ENCODE results near the gene POC1A.
A peak's percentile ranks its signal among the peaks of the same experiment; 100 is the strongest.
"Not testable (repeated sequence)": the region's sequence is repeated elsewhere in the genome, so short reads cannot be mapped to it uniquely, and the experiment has no call there.

POC1A gene

GRCh38 chr3:52183786-52184445 is 29.7 kb upstream of the POC1A start:
- no peak for DNase-seq (ENCODE audit: low read depth)

DNA sequence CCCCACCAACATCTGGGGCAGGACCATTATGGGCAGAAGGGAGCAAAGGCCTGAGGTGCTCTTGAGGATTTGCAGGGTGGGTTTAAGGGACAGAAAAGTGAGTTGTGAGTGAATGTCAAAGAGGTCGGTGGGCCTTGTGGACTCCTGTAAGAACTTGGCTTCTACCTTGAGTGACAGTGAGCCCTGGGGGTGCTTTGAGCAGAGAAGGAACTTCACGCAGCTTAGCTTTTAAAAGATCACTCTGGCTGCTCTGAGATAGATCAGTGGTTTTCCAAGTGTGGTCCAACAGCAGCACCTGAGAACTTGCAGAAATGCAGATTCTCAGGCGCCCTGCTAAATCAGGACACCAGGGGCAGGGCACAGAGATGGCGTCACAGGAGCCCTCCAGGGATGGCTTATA is 28.5 kb upstream of the POC1A start:
- no peak for DNase-seq (ENCODE audit: low read depth)

DNA sequence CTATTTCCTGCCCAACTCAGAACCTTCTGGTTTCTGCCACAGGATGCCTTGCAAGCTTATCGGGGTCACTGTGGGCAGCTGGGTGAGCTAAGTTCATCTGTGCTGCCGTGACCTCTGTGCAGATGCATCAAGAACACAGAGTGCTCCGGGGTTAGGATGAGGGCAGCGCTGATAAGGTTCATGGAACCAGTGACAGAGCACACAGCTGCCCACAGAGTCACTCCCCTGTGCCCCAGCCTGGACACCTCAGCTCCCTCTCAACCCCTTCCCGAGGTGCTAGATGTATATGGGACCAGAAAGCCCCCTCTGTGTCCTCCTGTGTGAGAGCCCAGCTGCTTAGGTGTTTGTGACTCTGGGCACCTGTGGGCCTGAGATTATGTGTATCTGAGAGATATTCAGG is 28.0 kb upstream of the POC1A start:
- no peak for DNase-seq (ENCODE audit: low read depth)

DNA sequence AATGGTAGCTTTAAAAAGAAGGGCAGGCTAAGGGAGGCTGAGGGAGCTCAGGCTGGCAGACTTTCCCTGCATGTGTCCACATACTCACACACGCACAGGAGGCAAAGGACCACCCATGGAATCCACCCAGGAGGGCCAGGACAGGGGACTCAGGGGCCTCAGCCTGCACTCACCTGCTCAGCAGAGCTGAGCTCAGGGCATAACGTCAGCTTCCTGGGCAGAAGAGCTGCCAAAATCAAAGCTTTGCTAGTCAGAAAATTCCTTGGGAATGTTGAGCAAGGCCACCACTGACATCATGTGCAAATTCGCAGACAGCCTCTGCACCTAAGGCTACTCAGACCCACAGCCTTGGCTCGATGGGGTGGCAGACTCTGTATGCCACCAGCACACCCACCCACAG is 27.3 kb upstream of the POC1A start:
- peak; percentile 48 for DNase-seq (ENCODE audit: low read depth)

DNA sequence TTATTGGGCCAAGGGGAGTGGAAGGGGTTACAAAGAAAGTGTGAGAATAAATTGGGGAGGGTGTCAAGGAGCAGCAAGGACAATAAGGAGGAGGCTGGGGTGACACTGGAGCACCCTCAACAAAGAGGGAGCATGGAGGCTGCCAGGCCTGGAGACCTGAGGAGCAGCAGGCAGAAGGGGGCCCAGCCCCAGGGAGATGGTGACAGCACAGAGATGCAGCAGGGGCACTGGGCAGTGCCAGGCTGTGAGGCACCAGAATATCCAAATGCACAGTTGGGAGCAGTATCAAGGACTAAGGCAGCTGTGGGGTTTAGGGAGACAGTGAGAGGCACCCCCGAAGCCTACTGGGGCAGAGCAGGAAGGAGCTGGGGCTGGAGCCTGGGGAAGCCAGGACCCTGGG is 24.3 kb upstream of the POC1A start:
- DNase-seq (ENCODE audit: low read depth) = no peak

DNA sequence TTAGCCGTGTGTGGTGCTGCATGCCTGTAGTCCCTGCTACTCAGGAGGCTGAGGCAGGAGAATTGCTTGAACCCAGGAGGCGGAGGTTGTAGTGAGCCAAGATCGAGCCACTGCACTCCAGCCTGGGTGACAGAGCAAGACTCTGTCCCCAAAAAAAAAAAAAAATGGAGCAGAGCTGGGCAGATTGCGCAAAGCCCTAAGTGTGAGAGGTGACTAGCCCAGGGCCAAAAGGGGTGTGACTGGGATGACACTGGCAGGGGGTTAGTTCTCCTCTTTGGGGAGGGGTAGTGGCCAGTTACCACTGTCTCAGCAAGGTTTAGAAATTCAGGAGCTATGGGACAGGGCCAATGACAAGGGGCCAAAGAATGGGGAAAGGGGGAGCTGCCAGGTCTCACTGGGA is 23.9 kb upstream of the POC1A start:
- DNase-seq (ENCODE audit: low read depth) = not testable (repeated sequence)

- DNase-seq (ENCODE audit: low read depth) = no peak
These were observed 23.4 kb upstream of the POC1A start for GRCh38 chr3:52177701-52178042.

DNA sequence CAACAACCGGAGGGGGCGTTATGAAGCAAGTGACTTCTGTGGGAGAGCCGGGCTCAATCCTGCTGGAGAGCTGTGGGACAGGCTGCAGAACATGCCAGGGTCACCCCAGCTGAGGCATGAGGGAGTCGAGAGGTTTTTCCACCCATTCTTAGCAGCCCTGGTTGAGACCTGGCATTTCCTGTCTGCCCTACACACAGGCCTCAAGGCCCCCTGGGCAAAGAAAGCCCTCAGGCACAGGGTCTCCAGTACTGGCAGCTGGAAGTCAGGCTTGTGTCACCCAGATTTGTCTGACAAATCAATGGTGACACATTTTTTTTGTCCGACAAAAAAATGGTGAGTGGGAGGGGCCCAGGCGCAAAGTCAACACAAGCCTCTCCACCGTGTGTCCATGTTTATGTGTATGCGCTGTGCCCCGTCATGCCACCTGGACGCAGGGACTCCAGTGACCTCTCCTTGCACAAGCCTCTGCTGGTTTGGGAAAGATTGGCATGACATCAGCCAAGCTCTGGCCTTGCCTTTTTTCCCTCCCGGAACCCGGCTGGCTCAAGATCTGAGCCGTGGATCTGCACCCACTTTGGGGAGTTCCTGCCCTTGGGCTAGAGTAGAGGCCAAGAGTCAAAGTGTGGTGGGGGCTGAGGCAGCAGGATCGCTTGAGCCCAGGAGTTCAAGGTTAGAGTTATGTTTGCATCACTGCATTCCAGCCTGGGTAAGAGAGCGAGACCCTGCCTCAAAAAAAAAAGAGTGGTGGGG is 22.9 kb upstream of the POC1A start:
- DNase-seq (ENCODE audit: low read depth) = no peak

DNA sequence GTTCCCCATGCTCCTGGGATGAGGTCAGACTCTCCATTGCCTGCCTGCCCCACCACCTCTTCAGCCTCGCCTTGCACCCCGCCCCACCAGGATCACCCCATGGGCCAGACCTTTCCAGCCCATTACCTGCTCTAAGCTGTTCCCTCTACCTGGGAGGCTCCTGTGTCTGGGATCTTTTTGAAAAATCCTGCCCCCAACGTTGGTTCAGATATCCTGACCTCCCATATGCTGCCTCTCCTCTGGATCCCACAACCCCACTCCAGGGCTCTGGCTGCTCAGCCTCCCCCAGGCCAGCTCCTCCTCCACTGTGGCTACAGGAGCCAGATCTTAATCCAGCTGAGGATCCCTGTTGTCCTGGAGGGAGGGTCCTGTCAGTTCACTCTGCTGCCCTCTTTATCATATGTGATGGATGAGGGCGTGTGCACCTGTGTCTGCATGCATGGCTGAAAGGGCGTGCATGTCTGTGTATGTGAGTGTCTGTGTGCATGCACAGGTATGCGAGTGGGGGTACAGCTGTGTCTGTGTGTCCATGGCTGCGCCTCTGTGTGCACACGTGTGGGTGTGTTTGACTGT is 22.0 kb upstream of the POC1A start:
- DNase-seq (ENCODE audit: low read depth) = no peak

DNA sequence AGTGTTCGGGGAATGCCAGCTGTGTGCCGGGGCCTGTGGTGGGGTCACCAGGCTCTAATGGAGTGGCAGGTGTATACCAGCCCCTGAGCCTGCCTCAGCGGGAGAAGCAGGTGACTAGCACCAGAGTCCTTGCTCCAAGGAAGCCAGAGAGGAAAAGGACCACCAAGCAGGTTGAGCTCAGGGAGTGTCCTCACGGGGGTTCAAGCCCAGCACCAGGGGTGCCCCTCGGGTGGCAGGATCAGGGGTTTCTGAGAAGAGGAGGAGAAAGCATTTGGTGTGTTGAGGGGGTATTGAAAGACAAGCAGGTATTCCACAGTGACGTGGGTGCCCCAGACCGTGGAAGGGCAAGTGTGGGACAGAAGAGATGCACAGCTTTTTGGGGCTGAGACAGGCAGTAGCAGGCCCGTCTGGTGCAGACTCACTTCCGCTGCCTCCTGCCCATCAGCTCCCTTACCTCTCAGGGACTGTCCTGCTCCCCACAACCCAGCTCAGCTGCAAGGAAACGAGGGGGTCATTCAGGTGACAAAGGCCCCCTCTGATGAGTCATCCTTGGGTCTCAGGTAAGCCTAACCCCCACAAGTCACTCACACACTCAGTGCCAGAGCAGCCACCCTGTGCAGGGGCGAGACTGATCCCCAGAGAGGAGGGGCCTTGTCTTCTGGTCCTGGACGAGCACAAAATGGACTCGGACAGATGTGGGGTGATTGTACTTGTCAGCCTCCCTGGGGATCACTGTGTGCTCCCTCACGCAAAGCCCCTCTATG is 21.4 kb upstream of the POC1A start:
- DNase-seq (ENCODE audit: low read depth) = no peak

GRCh38 chr3:52174896-52175295 is 20.7 kb upstream of the POC1A start:
- no peak for DNase-seq (ENCODE audit: low read depth)

DNA sequence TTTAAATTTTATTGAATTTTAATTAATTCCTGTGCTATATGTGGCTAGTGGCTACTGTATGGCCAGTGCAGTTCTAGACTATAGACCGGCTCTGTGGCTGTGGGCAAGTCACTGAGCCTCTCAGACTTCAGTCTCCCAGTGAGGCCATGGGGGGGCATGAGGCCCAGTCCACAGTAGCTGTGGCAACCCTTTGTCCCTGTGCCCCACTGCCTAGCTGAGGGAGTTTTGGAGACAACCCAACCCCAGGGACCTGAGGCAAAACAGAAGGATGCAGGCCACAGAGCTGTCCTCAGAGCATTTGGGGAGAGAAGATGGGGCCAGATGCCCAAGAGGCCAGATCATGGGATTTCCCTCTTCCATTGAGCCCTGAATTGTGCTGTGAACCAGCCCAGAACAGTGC is 18.9 kb upstream of the POC1A start:
- no peak for DNase-seq (ENCODE audit: low read depth)

- no peak for DNase-seq (ENCODE audit: low read depth)
These were observed 18.1 kb upstream of the POC1A start for GRCh38 chr3:52172262-52172757.

- no peak for DNase-seq (ENCODE audit: low read depth)
These were observed 17.5 kb upstream of the POC1A start for GRCh38 chr3:52171514-52172261.

- DNase-seq (ENCODE audit: low read depth) = not testable (repeated sequence)
These were observed 16.0 kb upstream of the POC1A start for GRCh38 chr3:52170217-52170616.

- DNase-seq (ENCODE audit: low read depth) = no peak
These were observed 13.0 kb upstream of the POC1A start for GRCh38 chr3:52167240-52167639.

DNA sequence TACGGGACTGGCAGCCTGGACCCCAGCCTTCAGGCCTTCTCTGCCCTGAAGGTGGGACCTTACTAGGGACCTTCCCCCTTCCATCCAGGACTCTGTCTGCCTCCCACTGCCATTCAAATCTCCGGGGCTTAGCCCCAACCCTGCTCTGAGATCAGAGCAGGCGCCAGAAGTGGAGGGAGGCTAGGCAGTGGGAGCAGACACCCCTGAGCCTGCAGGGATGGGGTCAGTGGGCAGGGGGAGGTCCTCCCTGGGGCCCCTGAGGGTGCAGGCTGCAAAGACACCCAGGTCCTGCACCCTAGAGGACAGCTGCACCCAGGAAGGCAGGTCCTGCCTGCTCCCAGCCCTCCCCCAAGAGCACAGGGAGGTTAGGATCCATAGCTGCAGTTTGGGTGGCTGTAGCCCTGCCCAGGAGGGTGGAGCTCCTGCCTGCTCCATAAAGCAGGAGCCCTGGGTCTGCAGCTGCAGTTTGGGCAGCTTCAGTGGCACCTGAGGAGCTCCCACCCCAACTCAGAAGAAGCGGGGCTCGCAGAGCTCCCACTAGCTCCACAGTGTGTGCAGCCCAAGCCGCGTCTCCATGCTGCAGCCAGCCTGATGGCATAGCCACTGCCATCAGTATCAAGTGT is 8.1 kb upstream of the POC1A start:
- no peak for DNase-seq (ENCODE audit: low read depth)

GRCh38 chr3:52159503-52159902 is 5.3 kb upstream of the POC1A start:
- DNase-seq (ENCODE audit: low read depth) = no peak

- DNase-seq (ENCODE audit: low read depth) = no peak
These were observed 1.7 kb upstream of the POC1A start for GRCh38 chr3:52155912-52156311.

GRCh38 chr3:52153389-52154096 is 680 bp downstream of the POC1A start:
- DNase-seq (ENCODE audit: low read depth) = peak; percentile 10

DNA sequence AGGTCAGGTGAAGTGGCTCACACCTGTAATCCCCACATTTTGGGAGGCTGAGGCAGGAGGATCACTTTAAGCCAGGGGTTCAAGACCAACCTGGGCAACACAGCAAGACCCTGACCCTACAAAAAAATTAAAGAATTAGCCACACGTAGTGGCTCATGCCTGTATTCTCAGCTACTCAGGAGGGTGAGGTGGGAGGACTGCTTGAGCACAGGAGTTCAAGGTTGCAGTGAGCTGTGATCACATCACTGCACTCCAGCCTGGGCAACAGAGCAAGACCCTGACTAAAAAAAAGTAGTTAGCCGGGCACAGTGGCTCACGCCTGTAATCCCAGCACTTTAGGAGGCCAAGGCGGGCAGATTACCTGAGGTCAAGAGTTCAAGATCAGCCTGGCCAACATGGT is 2.2 kb downstream of the POC1A start:
- DNase-seq (ENCODE audit: low read depth) = not testable (repeated sequence)

Data from GM04504 (cell line).